ENCODE measurements around the gene KIAA1614. TPM values are rescaled to one million over a fixed set of nuclear protein-coding genes. Genes with fewer than 3 reads are reported as not detected.
"Not testable (repeated sequence)": the region's sequence is repeated elsewhere in the genome, so short reads cannot be mapped to it uniquely, and the experiment has no call there.

KIAA1614 gene
- total RNA-seq, 8 experiments from 2014 or later, result 0.36 to 2.6 (median 1.2) TPM

DNA sequence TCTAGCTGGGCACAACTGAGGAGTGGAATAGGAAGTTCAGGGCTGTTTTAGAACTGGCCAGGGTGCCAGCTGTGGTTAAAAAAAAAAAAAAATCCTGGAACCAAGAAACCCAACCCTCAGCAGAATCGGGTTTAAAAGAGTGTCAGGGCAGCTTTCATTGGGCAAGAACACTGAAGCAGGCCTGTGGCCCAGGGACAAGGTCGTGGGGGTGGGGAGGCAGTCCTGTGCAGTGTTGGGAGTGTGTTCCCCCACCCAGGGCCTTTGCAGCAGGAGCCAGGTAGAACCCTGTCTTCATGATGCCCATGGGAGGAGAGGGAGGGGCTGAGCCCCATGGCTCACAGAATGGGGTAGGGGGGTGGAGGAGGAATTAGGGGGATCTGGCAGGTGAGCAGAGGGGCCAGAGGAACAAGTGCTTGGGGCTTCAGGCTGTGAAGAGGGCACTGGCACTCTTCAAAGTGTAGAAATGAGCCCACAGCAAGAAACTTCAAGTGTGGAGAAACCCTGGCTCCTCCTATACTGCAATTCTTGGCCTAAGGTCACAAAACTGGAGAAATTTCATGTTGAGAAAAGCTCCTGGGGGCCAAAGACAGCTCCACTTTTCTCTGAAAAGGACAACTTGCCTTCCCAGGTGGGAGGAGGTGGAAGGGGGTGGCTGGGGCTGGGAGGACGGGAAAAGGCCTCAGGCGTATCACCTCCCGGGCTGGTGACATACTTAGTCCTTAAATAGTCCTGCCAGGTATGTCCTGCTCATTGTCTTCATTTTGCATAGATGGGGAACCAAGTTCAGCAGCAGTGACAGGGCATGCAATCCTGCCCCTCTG, 39.3 kb downstream of the KIAA1614 start:
- peaks cover 0 to 2% of the 10 kb centered on the region in 2 donors for H3K4me1 ChIP-seq (replicated peaks in 1 of 2)
- in situ Hi-C loops (cut with MboI; ENCODE audit: low pct_unique_long_range_greater_than_20kb in 2 of 9, low sequenced_read_pairs in 9 of 9, unreplicated experiment in 9 of 9), result no loop called here
- no peak for ATAC-seq (replicated peaks in 6 of 8)
- no peak overlapping the region for H3K27ac ChIP-seq
- no peak overlapping the region for H3K4me3 ChIP-seq
- 43 to 100% (median 75%) methylated on average over 1 to 2 of the region's 5 CpGs; no CpG with 5 or more reads in 4 of the 10 experiments for WGBS, 10 experiments

DNA sequence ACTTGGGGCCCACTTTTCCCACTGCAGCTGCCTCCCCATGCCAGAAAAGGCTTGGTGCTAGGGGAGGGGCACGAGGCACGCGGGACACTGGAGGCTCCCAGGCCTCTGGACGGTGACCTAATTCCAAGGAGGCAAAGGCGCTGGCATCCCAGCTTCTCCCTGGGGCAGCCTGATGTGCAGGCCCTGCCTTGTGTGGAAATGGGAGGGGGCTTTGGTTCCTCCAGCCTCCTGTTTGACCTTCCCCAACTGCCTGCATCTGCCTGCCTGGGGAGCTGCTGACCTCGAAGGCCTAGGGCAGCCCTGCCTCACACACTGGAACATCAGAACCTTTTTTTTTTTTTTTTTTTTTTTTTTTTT, 39.9 kb downstream of the KIAA1614 start:
- in situ Hi-C loops (cut with MboI; ENCODE audit: low pct_unique_long_range_greater_than_20kb in 2 of 9, low sequenced_read_pairs in 9 of 9, unreplicated experiment in 9 of 9), result no loop called here
- no peak for ATAC-seq (replicated peaks in 6 of 8)
- Histone ChIP-seq H3K27ac (no peak overlapping the region), H3K4me1 (replicated peaks in 1 of 2) (peaks cover 0 to 2% of the 10 kb centered on the region in 2 donors), H3K4me3 (no peak overlapping the region)
- 61 to 95% (median 80%) methylated on average over 1 to 6 of the region's 6 CpGs; no CpG with 5 or more reads in 5 of the 10 experiments for WGBS, 10 experiments

DNA sequence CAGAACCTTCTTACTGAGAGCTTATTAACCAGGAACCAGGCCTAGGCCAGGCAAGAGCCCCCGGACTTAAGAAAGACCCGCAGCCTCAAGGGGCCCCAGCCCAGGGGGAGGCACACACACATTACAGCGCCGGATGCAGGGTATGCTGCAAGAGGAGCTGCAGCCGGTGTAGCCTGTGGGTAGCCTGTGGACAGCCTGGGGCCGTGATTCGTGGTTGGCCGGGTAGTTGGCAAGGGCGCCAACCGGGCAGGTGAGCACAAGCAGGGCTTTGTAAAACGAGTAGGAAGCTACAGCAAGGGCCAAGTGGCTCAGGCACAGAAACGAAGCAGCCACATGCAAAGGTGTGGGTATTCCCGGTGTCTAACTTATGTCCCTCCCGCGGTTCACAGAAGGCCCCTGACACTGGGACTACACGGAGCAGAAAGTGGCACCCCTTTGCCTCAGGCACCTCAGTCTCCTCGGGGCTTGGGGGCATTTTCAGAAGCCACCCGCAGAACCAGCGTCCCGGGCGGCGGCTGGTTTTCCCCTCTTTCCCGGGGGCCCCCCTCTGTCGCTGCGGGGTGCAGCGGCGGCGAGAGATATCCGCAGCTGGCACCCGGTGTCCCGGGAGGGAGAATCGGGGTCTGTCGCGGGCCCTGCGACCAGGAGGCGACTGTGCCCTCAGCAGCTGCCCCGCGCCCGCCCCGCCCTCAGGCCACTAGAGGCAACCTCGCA, 40.8 kb downstream of the KIAA1614 start:
- Histone ChIP-seq H3K4me3 (peak overlapping the region in 1 of 5 donors; percentile 3), H3K27ac (no peak overlapping the region), H3K4me1 (replicated peaks in 1 of 2) (peaks cover 0 to 2% of the 10 kb centered on the region in 2 donors)
- WGBS, 10 experiments, result 20 to 100% (median 85%) methylated on average over 1 to 19 of the region's 41 CpGs; no CpG with 5 or more reads in 5 of the 10 experiments
- ATAC-seq (replicated peaks in 6 of 8), result no peak
- in situ Hi-C loops (cut with MboI; ENCODE audit: low pct_unique_long_range_greater_than_20kb in 2 of 9, low sequenced_read_pairs in 9 of 9, unreplicated experiment in 9 of 9), result no loop called here

DNA sequence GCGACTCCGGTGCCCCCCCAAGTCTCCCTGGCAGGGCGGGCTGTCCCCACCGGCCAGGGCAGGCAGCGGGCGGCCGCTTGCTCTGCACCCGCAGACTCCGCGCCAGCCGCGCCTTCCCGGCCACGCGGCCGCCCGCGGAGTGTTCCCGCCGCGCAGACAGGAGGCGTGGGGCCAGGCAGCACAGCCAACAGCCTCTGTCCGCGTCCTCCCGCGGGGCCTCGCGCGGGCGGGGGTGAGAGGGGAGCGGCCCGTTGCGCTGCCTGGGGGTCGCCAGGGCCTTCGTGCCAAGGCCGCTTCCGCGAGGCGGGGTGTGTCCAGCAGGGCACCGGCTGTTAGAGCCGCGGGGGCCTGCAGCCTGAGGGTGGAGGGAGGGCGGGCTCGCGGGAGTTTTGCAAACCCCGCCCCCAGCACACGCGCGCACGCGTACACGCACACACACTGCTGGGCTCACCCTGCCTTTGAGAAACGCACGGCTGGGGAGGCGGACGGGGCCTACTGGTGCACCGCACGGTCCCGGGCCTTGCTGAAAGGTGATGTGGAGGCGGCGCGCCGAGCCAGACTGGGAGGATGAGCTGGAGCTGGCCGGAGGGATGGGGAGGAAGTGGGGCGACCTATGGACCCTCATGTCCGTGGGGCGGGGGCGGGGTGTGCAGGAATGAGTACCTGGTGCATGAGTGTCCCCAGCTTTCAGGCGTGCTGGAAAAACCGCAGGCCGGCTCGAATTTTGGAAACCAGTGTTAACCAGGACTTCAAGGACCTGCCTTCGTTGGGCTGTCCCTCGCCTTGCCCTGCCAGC, 41.5 kb downstream of the KIAA1614 start:
- peak in 7 of 8 experiments; percentile 70 to 91 (median 89) for ATAC-seq (replicated peaks in 6 of 8)
- WGBS, 10 experiments, result 0 to 98% (median 91%) methylated on average over 3 to 24 of the region's 74 CpGs; no CpG with 5 or more reads in 6 of the 10 experiments
- peaks cover 0 to 2% of the 10 kb centered on the region in 2 donors for H3K4me1 ChIP-seq (replicated peaks in 1 of 2)
- no peak overlapping the region for H3K27ac ChIP-seq
- in situ Hi-C loops (cut with MboI; ENCODE audit: low pct_unique_long_range_greater_than_20kb in 2 of 9, low sequenced_read_pairs in 9 of 9, unreplicated experiment in 9 of 9), result no loop called here
- H3K4me3 ChIP-seq, result peak overlapping the region in 1 of 5 donors; percentile 3

DNA sequence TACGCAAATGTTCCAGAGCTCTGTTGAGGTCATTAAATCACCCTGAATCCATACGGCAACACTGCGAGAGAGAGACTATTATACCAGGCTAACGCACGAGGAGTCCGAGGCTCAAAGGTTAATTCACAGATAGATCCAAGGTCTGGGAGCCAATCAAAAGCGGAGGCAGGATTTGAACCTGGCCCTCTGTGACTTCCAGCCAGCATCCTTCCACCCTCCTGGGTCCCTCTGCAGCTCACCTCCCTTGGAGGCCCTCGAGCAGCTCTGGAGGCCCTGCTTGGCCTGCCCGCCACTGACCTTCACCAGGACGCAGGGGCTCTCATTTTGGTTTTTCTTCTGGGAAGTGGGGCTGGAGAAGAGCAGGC, 42.1 kb downstream of the KIAA1614 start:
- H3K4me1 ChIP-seq (replicated peaks in 1 of 2), result no peaks in the 10 kb centered on the region
- WGBS, 10 experiments, result 27 to 100% (median 98%) methylated on average over 3 to 9 of the region's 10 CpGs; no CpG with 5 or more reads in 5 of the 10 experiments
- no peak for ATAC-seq (replicated peaks in 6 of 8)
- no peak overlapping the region for H3K27ac ChIP-seq
- H3K4me3 ChIP-seq, result no peak overlapping the region
- in situ Hi-C loops (cut with MboI; ENCODE audit: low pct_unique_long_range_greater_than_20kb in 2 of 9, low sequenced_read_pairs in 9 of 9, unreplicated experiment in 9 of 9), result no loop called here

DNA sequence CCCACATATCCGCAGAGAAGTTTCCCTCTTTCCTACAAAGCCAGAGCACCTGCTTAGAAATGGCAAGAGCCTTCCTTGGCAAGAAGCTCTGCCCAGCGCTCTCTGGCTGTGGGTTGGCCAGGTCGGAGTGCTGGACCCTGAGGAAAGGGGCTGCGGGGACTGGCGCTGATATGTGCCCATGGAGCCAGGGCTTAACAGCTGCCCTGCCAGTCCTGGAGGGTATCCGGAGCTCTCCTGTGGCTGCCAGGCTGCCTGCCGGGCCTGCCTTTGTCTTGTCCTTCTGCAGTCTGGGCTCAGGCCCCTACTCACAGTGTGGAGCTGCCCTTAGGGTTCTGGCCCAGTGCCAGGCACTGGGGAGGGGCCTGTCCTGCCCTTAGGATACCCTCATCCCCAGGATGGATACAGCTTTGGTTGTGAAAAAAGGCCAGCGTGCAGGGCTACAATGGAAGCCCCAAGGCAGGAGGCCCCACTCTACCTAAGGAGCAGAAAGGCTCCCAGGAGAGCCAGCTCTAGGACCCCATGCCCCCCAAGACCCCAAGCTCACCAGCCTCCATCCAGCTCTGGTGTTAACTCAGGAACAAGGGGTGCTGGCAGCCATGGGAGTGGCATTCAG, 43.4 kb downstream of the KIAA1614 start:
- Histone ChIP-seq H3K4me3 (no peak overlapping the region), H3K27ac (no peak overlapping the region), H3K4me1 (replicated peaks in 1 of 2) (no peaks in the 10 kb centered on the region)
- in situ Hi-C loops (cut with MboI; ENCODE audit: low pct_unique_long_range_greater_than_20kb in 2 of 9, low sequenced_read_pairs in 9 of 9, unreplicated experiment in 9 of 9), result no loop called here
- 59 to 100% (median 88%) methylated on average over 1 to 7 of the region's 8 CpGs; no CpG with 5 or more reads in 4 of the 10 experiments for WGBS, 10 experiments
- peak in 1 of 8 experiments; percentile 35 for ATAC-seq (replicated peaks in 6 of 8)

DNA sequence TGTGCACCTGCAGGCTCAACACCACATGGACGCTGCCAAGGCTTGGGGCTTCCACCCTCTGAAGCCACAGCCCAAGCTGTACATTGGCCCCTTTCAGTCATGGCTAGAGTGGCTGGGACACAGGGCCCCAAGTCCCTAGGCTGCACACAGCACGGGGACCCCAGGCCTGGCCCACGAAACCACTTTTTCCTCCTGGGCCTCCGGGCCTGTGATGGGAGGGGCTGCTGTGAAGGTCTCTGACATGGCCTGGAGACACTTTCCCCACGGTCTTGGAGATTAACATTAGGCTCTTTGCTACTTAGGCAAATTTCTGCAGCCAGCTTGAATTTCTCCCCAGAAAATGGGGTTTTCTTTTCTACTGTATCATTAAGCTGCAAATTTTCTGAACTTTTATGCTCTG, 46.9 kb downstream of the KIAA1614 start:
- H3K27ac ChIP-seq; in situ Hi-C loops (cut with MboI; ENCODE audit: low pct_unique_long_range_greater_than_20kb in 2 of 9, low sequenced_read_pairs in 9 of 9, unreplicated experiment in 9 of 9): not testable (repeated sequence)
- 0 to 100% (median 98%) methylated on average over 1 to 4 of the region's 5 CpGs; no CpG with 5 or more reads in 2 of the 10 experiments for whole genome bisulfite sequencing, 10 experiments

DNA sequence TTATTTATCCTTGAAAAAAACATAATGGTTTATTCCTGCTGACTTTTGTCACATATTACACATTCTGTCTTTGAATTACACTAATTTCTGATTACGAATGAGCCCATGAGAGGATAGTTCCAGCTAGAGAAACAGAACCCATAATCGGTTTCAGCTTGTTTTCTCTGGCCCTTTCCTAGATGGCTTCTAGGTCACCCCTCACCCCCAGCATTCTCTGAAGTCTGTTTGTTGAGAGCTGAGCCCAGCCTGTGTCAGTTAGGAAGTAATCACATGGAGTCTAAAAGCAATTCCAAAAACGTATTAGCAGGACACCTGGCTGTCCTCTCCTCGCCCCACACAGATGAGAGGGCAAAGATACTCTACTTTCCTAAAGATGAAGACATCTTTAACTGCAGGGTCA, 48.9 kb downstream of the KIAA1614 start:
- in situ Hi-C loops (cut with MboI; ENCODE audit: low pct_unique_long_range_greater_than_20kb in 2 of 9, low sequenced_read_pairs in 9 of 9, unreplicated experiment in 9 of 9), result no loop called here
- Histone ChIP-seq H3K4me3 (no peak overlapping the region), H3K4me1 (replicated peaks in 1 of 2) (no peaks in the 10 kb centered on the region), H3K27ac (no peak overlapping the region)
- peak in 1 of 8 experiments; percentile 16 for ATAC-seq (replicated peaks in 6 of 8)
- WGBS, 10 experiments, result 53 to 100% (median 90%) methylated on average over 1 to 4 of the region's 4 CpGs; no CpG with 5 or more reads in 2 of the 10 experiments

More for the DNA sequence above, 46.9 kb downstream of the KIAA1614 start:
- H3K4me3 ChIP-seq; H3K4me1 ChIP-seq (replicated peaks in 1 of 2); ATAC-seq (replicated peaks in 6 of 8): not testable (repeated sequence)

DNA sequence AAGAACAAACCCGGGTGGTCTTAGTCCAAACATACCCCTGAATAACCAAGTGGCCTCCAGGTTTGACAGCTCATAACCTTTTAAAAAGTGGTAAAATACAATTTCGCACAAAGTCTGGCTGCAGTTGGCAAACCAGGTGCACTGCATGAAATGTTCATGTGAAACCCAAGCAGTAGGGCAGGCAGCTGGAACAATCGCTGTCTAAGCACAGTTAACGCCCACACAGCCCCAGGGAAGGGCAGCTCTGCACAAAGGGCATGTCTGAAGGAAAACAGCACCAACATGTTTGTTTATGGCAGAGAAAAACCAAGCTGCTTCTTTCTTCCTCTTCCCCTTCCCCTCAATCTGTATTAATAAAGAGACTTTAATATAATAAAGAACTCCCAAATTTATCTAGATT, 49.5 kb downstream of the KIAA1614 start:
- no peak overlapping the region for H3K27ac ChIP-seq
- H3K4me3 ChIP-seq, result no peak overlapping the region
- no peaks in the 10 kb centered on the region for H3K4me1 ChIP-seq (replicated peaks in 1 of 2)
- WGBS, 10 experiments, result 20 to 96% (median 88%) methylated on average over 1 to 4 of the region's 4 CpGs; no CpG with 5 or more reads in 2 of the 10 experiments
- in situ Hi-C loops (cut with MboI; ENCODE audit: low pct_unique_long_range_greater_than_20kb in 2 of 9, low sequenced_read_pairs in 9 of 9, unreplicated experiment in 9 of 9), result no loop called here
- ATAC-seq (replicated peaks in 6 of 8), result peak in 3 of 8 experiments; percentile 75 to 90 (median 76)

DNA sequence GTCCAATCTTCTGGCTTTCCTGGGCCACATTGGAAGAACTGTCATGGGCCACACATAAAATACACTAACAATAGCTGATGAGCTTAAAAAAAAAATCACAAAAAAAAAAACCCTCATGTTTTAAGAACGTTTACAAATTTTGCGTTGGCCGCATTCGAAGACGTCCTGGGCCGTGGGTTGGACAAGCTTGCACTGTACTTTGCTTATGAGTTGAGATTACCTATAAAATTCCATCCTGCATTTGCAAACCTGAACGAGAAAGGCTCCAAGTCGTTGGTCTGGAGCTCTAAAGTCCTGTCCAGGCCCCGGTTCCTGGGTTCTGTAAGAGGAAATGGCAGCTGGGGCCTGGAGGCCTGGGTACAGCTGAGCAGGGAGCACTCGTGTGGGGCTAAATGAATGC, 51.4 kb downstream of the KIAA1614 start:
- Histone ChIP-seq H3K4me1 (replicated peaks in 1 of 2) (no peaks in the 10 kb centered on the region), H3K4me3 (no peak overlapping the region), H3K27ac (no peak overlapping the region)
- in situ Hi-C loops (cut with MboI; ENCODE audit: low pct_unique_long_range_greater_than_20kb in 2 of 9, low sequenced_read_pairs in 9 of 9, unreplicated experiment in 9 of 9), result no loop called here
- ATAC-seq (replicated peaks in 6 of 8), result no peak
- WGBS, 10 experiments, result 73 to 100% (median 95%) methylated on average over 2 to 10 of the region's 10 CpGs; no CpG with 5 or more reads in 3 of the 10 experiments

DNA sequence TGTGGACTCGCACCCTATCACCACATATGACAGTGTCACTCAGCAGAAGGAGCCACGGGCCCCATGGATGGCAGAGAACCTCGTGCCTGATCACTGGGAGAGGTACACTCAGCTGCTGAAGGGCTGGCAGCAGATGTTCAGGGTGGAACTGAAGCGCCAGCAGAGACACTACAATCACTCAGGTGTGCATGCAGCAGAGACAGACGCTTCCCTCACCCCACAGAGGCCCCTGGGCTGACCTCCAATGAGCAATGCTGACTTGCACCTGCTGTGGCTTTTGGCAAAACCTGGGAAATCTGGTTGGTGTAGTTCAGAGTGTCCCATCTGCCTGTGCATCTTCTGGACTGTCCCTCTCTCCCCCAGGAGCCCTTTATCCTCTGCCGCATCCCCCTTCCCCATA, 51.9 kb downstream of the KIAA1614 start:
- in situ Hi-C loops (cut with MboI; ENCODE audit: low pct_unique_long_range_greater_than_20kb in 2 of 9, low sequenced_read_pairs in 9 of 9, unreplicated experiment in 9 of 9), result no loop called here
- no peak for ATAC-seq (replicated peaks in 6 of 8)
- WGBS, 10 experiments, result 70 to 100% (median 92%) methylated on average over 2 to 5 of the region's 6 CpGs; no CpG with 5 or more reads in 6 of the 10 experiments
- H3K27ac ChIP-seq, result no peak overlapping the region
- H3K4me3 ChIP-seq, result no peak overlapping the region
- no peaks in the 10 kb centered on the region for H3K4me1 ChIP-seq (replicated peaks in 1 of 2)

DNA sequence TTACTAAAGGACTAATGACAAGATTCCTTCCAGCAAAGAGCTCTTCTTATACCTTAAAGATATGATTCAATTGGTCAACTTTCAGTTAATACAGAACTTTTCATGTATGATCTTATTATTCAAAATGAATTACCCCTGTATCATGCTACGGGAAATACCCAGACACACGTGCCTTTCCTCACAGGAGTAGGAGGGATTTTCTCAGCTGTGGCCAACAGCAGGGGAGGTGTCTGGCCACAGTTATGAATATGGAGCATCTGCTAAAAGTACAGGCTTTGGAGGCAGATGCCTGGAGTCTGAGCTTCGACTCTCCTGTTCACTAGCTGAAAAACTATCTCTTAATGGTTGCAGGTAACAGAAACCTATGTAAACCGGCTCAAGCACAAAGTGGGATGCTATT, 53.6 kb downstream of the KIAA1614 start:
- Histone ChIP-seq H3K27ac (no peak overlapping the region), H3K4me1 (replicated peaks in 1 of 2) (no peaks in the 10 kb centered on the region), H3K4me3 (no peak overlapping the region)
- in situ Hi-C loops (cut with MboI; ENCODE audit: low pct_unique_long_range_greater_than_20kb in 2 of 9, low sequenced_read_pairs in 9 of 9, unreplicated experiment in 9 of 9), result no loop called here
- ATAC-seq (replicated peaks in 6 of 8), result peak in 2 of 8 experiments; percentile 44 to 71
- WGBS, 10 experiments, result 76 to 100% (median 89%) methylated on average over 1 to 4 of the region's 4 CpGs; no CpG with 5 or more reads in 3 of the 10 experiments

Measured in motor neuron (in vitro differentiated cells).